MM.1S (cell line): ENCODE results near the gene SLIT3.

Experiments
- EZH2 ChIP-seq: fragments of 300-600 bp; sonication (generic); optimal IDR thresholded peaks from 2 replicates; pipeline ENCODE3; 2017; ENCODE audit warnings: low read depth, mild to moderate bottlenecking, antibody characterized with exemption, low read length, mixed read lengths
- EZH2phosphoT487 ChIP-seq: fragments of 300-600 bp; sonication (generic); IDR thresholded peaks from 2 replicates; pipeline ENCODE4 v1.6.1; 2018; ENCODE audit warnings: antibody characterized with exemption, low read length
- TF ChIP-seq, protein P1 (sequence below): fragments of 300-600 bp; sonication (generic); IDR thresholded peaks from 2 replicates; pipeline ENCODE4 v1.5.1; 2016; ENCODE audit warnings: antibody characterized with exemption, low read length, mixed read lengths

DNA sequence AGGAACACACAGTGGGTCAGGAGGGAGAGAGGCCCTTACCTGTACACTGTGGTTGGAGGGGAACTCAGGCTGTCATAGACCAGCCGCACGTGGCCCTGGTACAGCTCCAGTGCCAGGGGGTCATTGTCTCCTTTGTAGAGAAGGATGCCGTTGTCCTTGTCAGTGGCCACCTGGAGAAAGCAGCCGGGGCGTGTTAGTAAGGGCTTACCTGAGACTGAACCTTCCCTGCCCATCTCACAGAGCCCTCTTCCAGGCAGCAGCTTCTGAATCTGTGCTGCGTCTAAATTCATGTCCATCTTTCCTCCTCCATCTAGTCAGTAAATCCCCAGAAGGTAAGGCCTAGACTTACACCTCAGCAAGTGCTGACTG lies 617.0 kb downstream of the SLIT3 start:
- TF ChIP-seq, protein P1, sequence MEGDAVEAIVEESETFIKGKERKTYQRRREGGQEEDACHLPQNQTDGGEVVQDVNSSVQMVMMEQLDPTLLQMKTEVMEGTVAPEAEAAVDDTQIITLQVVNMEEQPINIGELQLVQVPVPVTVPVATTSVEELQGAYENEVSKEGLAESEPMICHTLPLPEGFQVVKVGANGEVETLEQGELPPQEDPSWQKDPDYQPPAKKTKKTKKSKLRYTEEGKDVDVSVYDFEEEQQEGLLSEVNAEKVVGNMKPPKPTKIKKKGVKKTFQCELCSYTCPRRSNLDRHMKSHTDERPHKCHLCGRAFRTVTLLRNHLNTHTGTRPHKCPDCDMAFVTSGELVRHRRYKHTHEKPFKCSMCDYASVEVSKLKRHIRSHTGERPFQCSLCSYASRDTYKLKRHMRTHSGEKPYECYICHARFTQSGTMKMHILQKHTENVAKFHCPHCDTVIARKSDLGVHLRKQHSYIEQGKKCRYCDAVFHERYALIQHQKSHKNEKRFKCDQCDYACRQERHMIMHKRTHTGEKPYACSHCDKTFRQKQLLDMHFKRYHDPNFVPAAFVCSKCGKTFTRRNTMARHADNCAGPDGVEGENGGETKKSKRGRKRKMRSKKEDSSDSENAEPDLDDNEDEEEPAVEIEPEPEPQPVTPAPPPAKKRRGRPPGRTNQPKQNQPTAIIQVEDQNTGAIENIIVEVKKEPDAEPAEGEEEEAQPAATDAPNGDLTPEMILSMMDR, result no peak
- TF ChIP-seq EZH2 (no peak), EZH2phosphoT487 (no peak)
